AG04449 (cell line): Measurements from ENCODE around the gene MPV17.

ENCODE experiments used
- CTCF ChIA-PET: fragments of 350-600 bp; formaldehyde crosslinking; extraction: SDS; loops from one replicate; lab custom pipeline; 2021; ENCODE audit warnings: antibody characterized with exemption; lab: Yijun Ruan, JAX
- POLR2A ChIA-PET: fragments of 400-600, 350-600 bp; formaldehyde crosslinking; extraction: SDS; loops from one replicate; lab custom pipeline; 2020; ENCODE audit warnings: antibody characterized with exemption, inconsistent platforms; lab: Yijun Ruan, JAX
- DNase-seq: peaks from one replicate; pipeline ENCODE4 v3.0.0-alpha.2; 2010; ENCODE audit warnings: low read depth, low spot score
- H3K4me3 ChIP-seq: 2 replicates; pipeline ENCODE4 v1.5.1; 2011; ENCODE audit warnings: low read depth, mild to moderate bottlenecking, control low read depth, low read length
- CTCF ChIP-seq: IDR thresholded peaks from one replicate; pipeline ENCODE4 v1.5.1; 2011; ENCODE audit warnings: mild to moderate bottlenecking, moderate library complexity, low read length, control low read depth, inconsistent platforms; ENCODE audit not compliant: insufficient read depth; ENCODE audit errors: missing control alignments

MPV17 gene

GRCh38 chr2:27322766-27323595, at the start of gene MPV17:
MPV17 (minus strand) TSS chr2:27323097; CDS start chr2:27322517, 580 bp downstream.
- no peak for TF ChIP-seq CTCF
- peak; percentile 73 for DNase-seq
- peak within 1 kb of the TSS; percentile 96 for H3K4me3 ChIP-seq
- POLR2A ChIA-PET = interaction anchor here (0.6 to 2.9 kb wide), 4 partner anchors 13 to 1677 kb away, joined by 3 to 11 read pairs (median 4); partner anchors contain the start of genes GTF3C2 and TRIM54
- CTCF ChIA-PET = interaction anchor here (0.7 to 8.1 kb wide), 8 partner anchors 9 to 73 kb away, joined by 3 to 94 read pairs (median 3); partner anchors contain the start of gene EIF2B4

GRCh38 chr2:27370816-27371620, 48.1 kb upstream of the MPV17 start:
- ChIA-PET POLR2A (interaction anchor here (1.4 to 3.2 kb wide), 3 partner anchors 8 to 58 kb away, joined by 5 to 32 read pairs (median 7); partner anchors contain the start of genes GTF3C2 and ZNF513), CTCF (interaction anchor here (0.6 to 2.8 kb wide), 10 partner anchors 8 to 313 kb away, joined by 3 to 16 read pairs (median 4); partner anchors contain the start of gene ZNF513)
- no peak for TF ChIP-seq CTCF
- peak overlapping the region; percentile 94 for H3K4me3 ChIP-seq
- no peak for DNase-seq

- POLR2A ChIA-PET = interaction anchor here (1.2 to 3.2 kb wide), 6 partner anchors 9 to 293 kb away, joined by 3 to 32 read pairs (median 6); partner anchors contain the start of genes GTF3C2, SLC4A1AP, SUPT7L and ZNF513
- CTCF ChIA-PET = interaction anchor here (0.8 to 2.8 kb wide), 20 partner anchors 9 to 313 kb away, joined by 3 to 16 read pairs (median 5); partner anchors contain the start of genes GTF3C2, MPV17, NRBP1 and ZNF513
- peak within 1 kb of the TSS; percentile 97 for H3K4me3 ChIP-seq
- DNase-seq = peak; percentile 96
- TF ChIP-seq CTCF = peak; percentile 91
These were observed 47.3 kb upstream of the MPV17 start, which contains the start of the genes EIF2B4 and SNX17 for GRCh38 chr2:27370026-27370815. EIF2B4 (minus strand) TSS chr2:27370338; CDS start chr2:27370314, 24 bp downstream. SNX17 (plus strand) TSS chr2:27370616; CDS start chr2:27370744, 128 bp downstream.

- TF ChIP-seq CTCF = no peak
- peak overlapping the region; percentile 97 for H3K4me3 ChIP-seq
- ChIA-PET POLR2A (interaction anchor here (0.8 to 3.2 kb wide), 5 partner anchors 10 to 294 kb away, joined by 3 to 32 read pairs (median 3); partner anchors contain the start of genes GTF3C2, PPM1G, SLC4A1AP and SUPT7L), CTCF (interaction anchor here (0.8 to 2.8 kb wide), 19 partner anchors 9 to 314 kb away, joined by 3 to 16 read pairs (median 5); partner anchors contain the start of genes GTF3C2, MPV17, NRBP1 and PPM1G)
- DNase-seq = no peak
These were observed 46.7 kb upstream of the MPV17 start for GRCh38 chr2:27369471-27370025.

GRCh38 chr2:27363933-27364332, 41.0 kb upstream of the MPV17 start:
- no peak for DNase-seq
- no peak for TF ChIP-seq CTCF
- no peak overlapping the region for H3K4me3 ChIP-seq
- ChIA-PET POLR2A (no interaction called here), CTCF (interaction anchor here (0.8 to 1.4 kb wide), 2 partner anchors 40 to 60 kb away, joined by 3 read pairs; no protein-coding TSS in a partner anchor)
